NCI-H82 treated with DMSO at 0.1 percent for 48 hours (cell line): Measurements from ENCODE around the gene SATB2.

ENCODE experiments used
- DNase-seq: peaks from one replicate; lab custom pipeline; 2025; ENCODE audit not compliant: unreplicated experiment; lab: John Stamatoyannopoulos, UW

Gene SATB2

DNA sequence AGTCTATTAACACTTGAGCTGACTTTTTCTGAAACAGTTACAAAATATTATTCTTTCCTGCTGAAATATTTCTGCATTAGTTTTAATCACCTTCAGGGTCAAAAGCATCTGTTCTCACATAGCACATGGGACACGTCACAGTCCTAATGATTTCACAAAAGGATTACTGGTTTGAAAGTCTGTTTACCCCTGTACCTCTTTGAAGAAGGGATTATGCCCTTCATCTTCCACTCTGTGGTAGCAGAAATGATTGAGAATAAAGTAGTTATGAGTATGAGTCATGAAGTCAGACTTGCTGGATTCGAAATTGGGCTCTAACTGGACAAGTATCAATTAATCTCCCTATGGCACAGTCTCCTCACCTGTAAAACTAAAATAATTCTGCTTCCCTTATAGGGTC, 121.2 kb downstream of the SATB2 start:
- peak; percentile 75 for DNase-seq

DNA sequence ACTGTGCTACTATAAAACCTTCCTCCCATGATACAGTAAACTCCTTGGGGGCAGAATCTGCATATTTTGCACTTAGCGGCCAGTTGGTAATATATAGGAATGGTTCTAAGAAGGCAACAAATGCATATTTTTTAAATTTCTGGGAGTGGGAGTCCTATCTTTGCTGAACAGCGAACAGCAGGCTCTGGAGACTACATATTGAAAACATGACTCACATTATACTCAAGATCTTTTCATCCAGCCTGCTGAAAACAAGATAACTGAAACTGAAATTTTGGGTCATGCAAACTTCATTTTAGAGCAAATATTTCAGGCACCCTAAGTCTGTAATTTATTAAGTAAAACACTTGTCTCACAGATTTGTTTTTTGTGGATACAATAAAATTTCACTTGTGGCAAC, 122.2 kb downstream of the SATB2 start:
- DNase-seq, result no peak

DNA sequence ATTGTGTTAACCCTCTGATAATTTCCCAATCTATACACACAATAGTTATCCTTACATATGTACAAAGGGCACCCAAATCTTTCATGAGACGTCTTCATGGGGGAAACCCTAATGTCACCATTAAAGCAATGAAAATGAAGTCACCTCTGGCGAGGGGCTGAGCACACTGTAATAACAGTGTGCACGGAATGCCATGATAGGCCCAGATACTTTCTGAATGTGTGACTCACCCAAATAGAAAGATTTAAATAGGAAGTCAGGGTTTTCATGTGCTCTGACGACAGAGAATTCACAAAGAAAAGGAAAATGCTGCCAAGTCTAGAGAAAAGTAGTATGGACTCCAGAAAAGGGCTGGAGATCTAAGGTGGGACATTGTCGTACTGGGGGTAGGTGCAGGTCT, 128.3 kb downstream of the SATB2 start:
- no peak for DNase-seq

DNA sequence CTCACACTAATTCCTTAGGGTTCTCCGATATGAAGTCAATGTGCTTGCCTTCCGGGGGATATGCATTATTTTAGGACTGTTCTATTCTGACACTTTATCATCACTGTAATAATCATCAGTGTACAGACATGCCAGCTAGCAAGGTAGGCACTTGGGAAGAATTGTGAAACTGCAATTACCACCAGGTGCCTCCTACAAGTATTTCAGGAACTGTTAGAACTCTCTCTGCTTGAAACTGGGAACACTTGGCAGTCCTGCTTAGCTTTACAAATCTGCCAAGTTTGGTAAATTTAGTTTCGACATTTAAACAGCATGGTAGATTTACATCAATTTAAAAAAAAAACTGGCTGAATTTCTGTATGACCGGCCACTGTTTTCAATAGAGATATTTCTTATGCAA, 128.7 kb downstream of the SATB2 start:
- DNase-seq, result no peak

DNA sequence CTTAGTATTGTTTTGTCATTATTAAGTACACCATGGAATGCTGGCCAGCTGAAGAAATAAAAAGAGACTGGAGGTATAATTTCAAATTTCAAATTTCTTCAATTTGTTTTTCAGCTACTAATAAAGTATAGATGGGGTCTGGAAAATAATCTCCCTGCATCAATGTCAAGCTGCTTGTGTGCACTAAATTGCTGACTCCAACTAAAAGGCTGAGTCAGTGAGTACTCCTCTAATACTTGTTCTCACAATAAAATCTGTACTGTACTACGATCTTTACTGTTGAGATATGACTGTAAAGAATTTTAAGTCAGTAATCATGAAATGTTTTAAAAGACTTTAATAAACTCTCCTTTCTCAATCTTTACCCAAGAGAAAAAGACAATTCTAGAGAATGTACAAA, 131.9 kb downstream of the SATB2 start:
- no peak for DNase-seq

DNA sequence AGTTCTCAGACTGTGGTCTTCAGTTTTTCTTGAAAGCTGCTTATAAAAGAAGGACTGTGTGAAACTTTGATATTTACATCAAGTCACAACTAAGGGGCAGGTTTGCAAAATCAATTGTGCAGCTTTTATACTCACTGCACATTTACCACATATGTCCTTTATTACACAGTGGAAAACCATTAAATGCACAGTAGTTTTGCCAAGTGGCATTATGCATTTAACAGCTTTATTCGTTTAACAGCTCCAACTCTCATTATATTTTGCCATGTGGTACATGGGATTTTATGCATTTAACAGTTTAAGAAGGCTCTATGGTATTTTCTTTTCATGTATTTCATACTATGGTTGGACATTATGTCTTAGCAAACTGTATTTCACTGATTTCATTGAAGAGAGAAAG, 135.6 kb downstream of the SATB2 start:
- no peak for DNase-seq

DNA sequence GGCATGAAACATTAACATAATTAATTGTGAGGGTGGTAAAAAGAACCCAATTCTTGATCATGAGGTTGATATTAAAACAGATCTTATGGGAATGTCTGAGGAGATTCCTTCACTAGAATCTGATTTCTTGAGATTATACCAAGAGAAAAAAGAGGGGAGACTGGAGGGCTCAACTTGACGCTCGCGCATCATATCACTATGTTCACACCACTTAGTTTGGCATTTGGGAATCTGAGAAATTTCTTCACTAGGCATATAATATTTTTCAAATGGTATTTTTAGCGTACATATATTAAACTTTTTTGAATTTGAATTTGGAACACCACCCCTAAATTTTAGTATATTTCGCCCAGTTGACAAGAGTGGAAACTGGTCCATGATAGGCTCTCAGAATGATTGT, 140.1 kb downstream of the SATB2 start:
- DNase-seq, result no peak

DNA sequence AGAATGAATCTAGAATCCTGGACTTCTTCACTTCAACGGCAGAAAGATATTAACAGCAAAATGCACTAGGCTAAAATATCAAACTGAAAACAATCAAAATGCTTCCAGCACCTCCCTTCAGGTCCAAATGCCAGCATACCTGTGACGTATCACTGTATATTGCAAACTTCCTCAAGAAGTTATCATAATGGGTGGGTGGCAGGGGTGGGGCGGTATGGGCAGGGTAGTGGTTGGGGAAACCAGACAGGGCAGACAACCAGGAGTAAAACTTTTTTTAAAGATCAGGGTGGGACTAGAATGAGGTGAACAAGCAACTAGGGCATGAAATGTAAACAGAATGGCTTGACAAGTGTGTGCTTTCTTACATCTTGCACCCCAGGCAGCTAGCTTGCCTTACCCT, 140.9 kb downstream of the SATB2 start:
- no peak for DNase-seq

DNA sequence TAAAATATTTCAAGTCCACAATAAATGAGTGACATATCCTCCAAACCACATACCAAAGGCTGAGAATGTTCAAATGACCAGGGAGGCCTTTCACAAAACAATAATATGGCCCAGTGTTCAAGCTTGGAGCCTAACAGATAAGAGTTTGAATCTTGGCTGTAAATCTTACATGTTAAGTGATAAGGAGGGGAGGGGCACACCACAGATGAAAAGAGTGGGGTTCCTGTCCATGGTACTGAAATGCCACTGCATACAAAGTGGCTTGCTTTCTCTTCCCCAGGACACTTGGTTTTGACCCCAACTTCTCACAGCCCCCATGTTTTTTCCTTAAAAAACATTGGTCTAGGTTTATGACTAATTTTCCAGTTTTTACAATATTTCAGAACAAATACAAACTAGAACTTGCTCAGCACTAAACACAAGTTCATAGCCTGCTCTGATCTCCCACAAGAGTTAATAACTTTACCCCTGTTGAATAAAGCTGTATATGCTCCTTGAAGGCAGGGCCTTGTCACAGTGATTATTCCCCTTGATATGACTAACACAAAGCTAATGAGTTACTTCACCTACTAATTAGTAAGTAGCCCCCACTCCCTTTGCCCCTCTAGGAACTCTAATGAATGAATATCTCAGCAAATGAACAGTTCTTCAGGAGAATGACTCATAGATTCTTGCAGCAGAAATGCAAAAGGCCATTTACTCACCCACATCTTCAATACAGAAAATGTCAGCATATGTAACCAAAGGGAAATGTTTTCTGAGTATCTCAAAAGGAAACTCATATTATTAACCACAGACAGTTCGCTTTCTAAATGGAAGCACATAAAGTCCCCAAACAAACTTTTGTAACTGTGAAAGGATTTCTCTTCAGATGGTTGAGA, 142.2 kb downstream of the SATB2 start:
- no peak for DNase-seq

DNA sequence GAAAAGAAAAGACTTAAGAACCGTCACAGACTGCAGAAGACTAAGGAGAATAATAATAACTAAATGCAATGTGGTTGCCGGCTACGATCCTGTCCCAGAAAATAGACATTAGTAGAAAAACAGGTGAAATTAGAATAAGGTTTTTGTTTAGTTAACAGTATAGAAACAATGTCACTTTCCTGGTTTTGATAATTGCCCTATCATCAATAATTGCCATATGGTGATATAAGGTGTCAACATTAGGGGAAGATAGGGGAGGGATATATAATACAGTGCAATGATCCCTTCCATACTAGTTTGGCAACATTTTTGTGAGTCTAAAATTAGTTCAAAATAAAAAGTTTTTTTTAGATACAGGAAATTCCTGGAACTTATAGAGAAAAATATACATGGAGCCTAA, 144.8 kb downstream of the SATB2 start:
- no peak for DNase-seq

DNA sequence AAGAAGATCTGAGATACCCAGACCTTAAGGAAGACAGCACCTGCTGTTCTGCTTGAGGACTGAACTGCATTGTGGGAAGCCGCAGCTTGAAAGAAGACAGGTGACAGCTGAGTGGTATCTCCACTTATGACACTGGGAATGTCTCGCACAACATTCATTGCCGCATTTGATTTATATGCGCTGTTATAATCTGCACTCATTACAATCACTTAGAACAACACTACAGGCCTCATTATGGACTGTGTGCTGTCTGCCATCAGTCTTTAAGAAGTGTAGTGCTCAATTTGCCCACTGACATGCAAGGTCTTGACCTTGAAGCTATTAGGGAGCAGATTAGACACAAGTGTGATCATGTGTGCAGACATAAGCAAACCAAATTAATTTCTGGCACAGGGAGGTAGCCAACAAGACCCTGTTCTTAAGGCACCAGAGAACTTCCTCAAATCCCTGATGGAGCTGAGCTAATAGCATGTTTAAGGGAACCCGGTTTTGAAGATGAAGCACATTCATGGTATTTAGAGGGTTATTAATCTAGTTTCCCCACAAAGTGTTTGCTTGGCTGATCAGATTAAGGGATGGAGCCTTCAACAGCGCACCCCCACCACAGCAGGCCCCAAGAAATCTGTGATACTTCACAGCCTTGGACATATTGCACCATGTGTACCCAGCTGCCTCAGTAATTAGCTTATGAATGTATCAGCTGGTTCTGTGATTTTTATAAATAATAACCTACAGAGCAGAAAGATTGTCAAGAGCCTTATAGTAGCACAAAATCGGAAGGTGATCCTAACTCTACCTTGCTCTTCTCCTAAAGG, 146.8 kb downstream of the SATB2 start:
- DNase-seq, result peak; percentile 89

DNA sequence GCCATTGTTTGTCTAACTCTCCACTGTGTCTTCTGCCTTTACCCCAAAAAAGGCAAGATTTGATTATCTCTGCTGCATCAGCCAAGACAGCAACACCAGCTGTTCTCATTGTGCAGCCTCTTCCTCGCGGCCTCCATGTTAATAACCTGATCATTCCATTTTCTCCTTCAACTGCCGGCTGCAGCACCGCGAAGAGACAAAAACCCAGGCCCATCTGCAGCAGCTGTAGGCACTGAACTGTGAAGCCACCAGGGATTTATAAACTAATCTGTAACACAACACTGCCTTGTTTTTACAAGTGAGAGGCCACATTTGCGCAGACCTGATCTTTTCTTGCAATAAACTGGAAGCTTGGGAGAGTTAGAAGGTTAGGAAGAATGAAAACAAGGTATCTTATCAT, 147.8 kb downstream of the SATB2 start:
- peak; percentile 99 for DNase-seq

DNA sequence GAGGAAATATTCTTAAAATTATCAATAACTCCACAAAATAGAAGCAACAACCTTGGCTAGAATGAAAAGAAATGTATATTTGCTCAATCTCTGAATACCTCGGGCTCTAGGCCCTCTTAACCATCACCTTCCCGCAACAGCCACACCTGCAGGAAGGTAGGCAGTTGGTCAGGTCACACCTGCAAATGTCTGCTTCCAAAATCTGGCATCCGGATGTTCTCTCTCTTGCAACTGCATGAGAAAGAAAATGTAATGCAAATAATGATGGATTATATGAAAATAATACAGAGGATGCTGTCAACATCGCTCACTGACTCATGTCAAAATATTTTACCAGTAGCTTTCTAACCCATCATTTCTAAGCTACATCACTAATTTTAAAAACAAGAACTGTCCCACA, 148.3 kb downstream of the SATB2 start:
- no peak for DNase-seq

DNA sequence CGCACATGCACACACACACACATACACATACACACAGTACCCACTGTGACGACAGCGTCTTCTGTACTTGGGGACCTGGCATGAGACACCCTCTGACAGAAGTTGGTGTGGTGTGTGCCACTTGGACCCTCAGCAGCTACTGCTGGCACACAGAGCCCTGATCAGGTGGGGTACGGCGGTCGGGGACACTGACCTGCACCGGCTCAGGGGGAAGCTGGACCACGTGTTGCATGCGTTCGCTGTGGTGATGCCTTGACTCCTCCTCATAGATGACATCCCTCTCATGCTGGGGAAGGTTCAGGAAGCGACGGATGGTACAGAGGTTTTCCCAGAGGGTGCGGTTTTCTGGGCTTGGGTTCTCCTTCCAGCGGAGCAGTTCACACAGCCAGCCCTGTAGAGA, 149.2 kb downstream of the SATB2 start:
- no peak for DNase-seq

DNA sequence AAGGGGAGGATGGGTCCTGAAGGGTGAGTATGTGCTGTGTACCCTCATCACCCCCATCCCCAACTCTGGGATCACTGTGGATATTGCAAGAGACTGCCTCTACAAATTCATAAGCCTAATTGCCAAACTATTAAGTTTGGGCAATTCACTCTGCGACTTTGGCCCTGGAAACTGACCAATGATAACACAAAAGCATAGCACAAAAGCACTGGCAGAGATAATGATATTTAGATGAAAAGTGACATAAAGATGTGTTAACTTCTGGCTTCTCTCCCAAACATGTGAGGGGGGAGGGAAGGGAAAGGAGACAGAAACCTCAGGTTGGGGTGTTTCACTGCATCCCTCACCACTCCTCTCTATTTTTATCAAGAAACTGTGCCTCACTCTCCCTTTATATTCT, 150.3 kb downstream of the SATB2 start:
- no peak for DNase-seq

DNA sequence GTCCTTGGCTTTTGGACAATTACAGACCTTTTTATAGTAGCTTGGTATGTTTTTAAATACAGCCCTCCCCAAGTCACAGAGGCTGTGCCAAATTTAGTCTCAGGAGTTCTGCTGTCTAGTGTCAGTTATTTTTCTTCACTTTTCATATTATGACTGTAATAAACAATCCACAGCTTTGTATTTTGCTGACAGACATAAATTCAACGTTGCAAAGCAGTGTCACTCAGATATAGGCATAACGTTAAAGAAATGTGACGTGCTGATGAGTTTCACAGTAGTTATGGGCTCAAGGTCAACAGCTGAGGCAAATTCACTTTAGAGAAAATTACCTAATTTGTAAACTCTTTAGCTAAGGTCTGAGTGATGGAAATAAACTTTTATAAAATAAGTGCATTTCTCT, 151.6 kb downstream of the SATB2 start:
- DNase-seq, result no peak

DNA sequence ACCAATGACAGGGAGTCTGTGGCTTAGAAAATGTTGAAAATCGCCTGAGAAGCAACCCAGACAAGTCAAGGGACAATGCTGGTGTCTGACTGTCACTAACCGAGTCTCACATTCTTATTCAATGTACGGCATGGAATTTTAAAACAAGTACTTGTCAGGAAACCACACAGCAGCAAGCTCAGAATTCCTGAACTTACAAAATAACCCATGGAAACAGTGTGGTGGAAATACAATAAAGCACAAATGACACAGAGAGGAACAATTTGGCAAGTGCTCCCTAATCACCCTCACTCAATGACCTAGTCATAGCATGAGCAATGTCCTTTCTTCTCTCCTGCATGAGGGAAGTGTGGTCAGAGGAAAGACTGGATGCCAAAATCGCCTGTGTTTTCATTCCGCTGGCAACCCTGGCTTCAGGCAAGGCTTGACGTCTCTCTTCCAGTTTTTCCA, 154.0 kb downstream of the SATB2 start:
- DNase-seq, result no peak

DNA sequence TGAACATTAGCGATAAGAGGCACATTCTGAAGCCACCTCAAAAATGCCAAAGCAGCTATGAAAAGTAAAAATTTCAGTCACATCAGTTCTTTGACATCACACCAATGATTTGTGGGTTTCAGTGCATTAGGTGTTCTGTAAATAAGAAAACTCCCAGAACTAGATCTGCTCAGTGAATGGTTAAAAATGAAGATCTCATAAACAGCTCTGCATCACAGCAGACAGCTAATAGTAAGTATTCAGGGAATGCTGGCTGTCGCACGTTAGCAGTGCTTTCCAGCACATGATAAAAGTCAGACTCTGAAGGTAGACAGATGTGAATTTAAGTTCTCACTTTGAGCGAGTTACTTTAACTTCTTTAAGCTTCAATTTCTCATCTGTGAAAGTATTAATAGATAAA, 154.9 kb downstream of the SATB2 start:
- no peak for DNase-seq

DNA sequence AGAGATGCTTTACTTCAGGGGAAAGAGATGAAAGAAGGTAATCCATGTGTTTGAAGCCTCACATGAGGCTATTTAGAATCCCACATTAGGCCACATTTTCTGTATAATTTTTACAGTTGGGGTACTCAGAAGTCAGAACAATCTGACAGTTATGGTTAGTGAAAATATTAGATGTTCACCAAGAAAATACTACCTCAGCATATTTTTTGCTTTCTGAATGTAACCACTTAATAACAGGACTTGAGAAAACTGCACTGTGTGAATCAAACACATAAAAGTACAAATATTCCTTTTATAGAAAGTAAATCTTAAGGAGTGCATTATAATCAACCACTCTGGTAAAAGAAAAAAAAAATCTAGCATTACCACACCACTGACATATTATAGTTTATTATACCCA, 169.3 kb downstream of the SATB2 start:
- DNase-seq, result no peak

DNA sequence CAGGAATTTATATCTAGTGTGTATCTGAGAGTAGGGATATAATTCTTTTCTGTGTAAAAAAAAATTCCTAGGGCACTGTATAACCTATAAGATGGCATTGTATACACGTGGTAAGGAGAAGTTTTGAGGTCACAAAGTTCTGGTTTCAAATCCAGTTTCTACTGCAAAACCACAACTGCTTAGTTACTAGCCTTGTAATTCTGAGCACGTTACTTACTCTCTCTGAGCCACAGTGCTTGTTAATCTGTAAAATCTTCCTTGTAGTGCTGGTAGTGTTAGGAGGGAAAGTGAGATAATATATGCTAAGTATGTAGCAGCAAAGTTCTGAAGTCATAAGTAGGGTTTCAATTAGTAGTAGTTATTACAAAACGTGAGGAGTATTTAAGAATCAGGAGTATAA, 175.4 kb downstream of the SATB2 start:
- no peak for DNase-seq

DNA sequence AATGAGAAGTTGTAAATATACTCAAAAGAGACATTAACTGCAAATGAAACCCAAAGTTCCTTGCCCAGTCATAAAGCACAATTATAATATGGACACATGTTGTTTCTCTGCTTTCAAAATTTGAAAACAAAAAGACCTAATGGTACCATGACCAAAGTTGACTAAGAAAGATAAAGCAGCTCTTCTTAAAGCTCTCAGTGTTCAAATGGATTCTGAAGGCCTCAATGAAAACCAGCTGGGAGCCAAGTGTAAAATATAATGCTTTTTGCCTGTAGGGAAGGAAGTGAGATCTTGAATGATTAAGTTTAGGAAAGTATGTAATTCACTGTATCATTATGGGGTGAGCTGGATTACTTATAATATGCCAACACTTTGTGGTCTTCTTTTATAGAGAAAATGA, 178.6 kb downstream of the SATB2 start:
- no peak for DNase-seq

DNA sequence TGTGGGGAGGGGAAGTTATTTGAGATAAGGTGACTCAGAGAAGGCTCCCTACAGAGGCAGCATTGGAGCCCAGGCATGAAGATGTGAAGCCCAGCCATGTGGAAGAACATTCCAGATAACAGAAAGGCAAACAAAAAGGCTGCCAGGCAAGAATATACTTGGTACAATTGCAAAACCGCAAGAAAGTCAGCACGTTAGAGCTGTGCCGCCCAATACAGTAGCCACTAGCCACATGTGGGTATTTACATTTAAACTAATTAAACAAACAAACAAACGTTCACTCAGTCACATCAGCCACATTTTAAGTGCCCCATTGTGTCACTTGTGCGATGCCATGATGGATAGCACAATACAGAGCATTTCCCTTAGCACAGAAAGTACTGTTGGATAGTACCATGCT, 179.6 kb downstream of the SATB2 start:
- DNase-seq, result no peak
